HG03575 (cell line): ENCODE results near the gene DAPP1.
A peak's percentile ranks its signal among the peaks of the same experiment; 100 is the strongest.
"Not testable (repeated sequence)": the region's sequence is repeated elsewhere in the genome, so short reads cannot be mapped to it uniquely, and the experiment has no call there.

ENCODE experiments used
- ATAC-seq: cut with Tn5 transposase; IDR thresholded peaks from one replicate; pipeline ENCODE4 v1.9.1; 2021; ENCODE audit not compliant: unreplicated experiment, insufficient number of reproducible peaks, low FRiP score; ENCODE audit errors: extremely low read depth

Gene DAPP1

GRCh38 chr4:99821918-99822503, 5.4 kb downstream of the DAPP1 start:
- ATAC-seq, result peak; percentile 81

GRCh38 chr4:99822734-99823133, 6.1 kb downstream of the DAPP1 start:
- ATAC-seq, result no peak

- no peak for ATAC-seq
Observed at GRCh38 chr4:99824070-99824599, 7.5 kb downstream of the DAPP1 start.

- no peak for ATAC-seq
Observed at GRCh38 chr4:99825272-99825671, 8.6 kb downstream of the DAPP1 start.

GRCh38 chr4:99826016-99826415, 9.4 kb downstream of the DAPP1 start:
- ATAC-seq, result no peak

- no peak for ATAC-seq
Observed at GRCh38 chr4:99827454-99827853, 10.8 kb downstream of the DAPP1 start.

GRCh38 chr4:99827857-99828256, 11.2 kb downstream of the DAPP1 start:
- no peak for ATAC-seq

- no peak for ATAC-seq
Observed at GRCh38 chr4:99828477-99828876, 11.8 kb downstream of the DAPP1 start.

- not testable (repeated sequence) for ATAC-seq
Observed at GRCh38 chr4:99830051-99830450, 13.4 kb downstream of the DAPP1 start.

- no peak for ATAC-seq
Observed at GRCh38 chr4:99832321-99832720, 15.7 kb downstream of the DAPP1 start.

- ATAC-seq, result no peak
Observed at GRCh38 chr4:99832758-99833157, 16.1 kb downstream of the DAPP1 start.

GRCh38 chr4:99833756-99834155, 17.1 kb downstream of the DAPP1 start:
- ATAC-seq, result no peak

- no peak for ATAC-seq
Observed at GRCh38 chr4:99834569-99834968, 17.9 kb downstream of the DAPP1 start.

- ATAC-seq, result no peak
Observed at GRCh38 chr4:99835942-99836341, 19.3 kb downstream of the DAPP1 start.

- no peak for ATAC-seq
Observed at GRCh38 chr4:99838927-99839326, 22.3 kb downstream of the DAPP1 start.

GRCh38 chr4:99841129-99841528, 24.5 kb downstream of the DAPP1 start:
- ATAC-seq, result no peak

GRCh38 chr4:99843413-99843812, 26.8 kb downstream of the DAPP1 start:
- ATAC-seq, result no peak

- ATAC-seq, result no peak
Observed at GRCh38 chr4:99844048-99844447, 27.4 kb downstream of the DAPP1 start.

- ATAC-seq, result no peak
Observed at GRCh38 chr4:99845179-99845578, 28.6 kb downstream of the DAPP1 start.

GRCh38 chr4:99845708-99846469, 29.3 kb downstream of the DAPP1 start:
- ATAC-seq, result no peak
